KOPT-K1 (cell line): ENCODE results near the gene AADACL2.
"Not testable (repeated sequence)": the region's sequence is repeated elsewhere in the genome, so short reads cannot be mapped to it uniquely, and the experiment has no call there.

Experiments used
- H3K27ac ChIP-seq: fragments of 200-600 bp; sonication (generic); 2 replicates; pipeline ENCODE4 v1.5.1; 2016; ENCODE audit warnings: antibody characterized with exemption, mild to moderate bottlenecking, low read depth, low read length; ENCODE audit not compliant: poor library complexity, severe bottlenecking
- H3K36me3 ChIP-seq: fragments of 200-600 bp; sonication (generic); 2 replicates; pipeline ENCODE4 v1.5.1; 2017; ENCODE audit warnings: antibody characterized with exemption, mild to moderate bottlenecking, low read length, moderate library complexity; ENCODE audit not compliant: insufficient read depth
- H3K9me3 ChIP-seq: fragments of 200-600 bp; sonication (generic); 2 replicates; pipeline ENCODE4 v1.5.1; 2017; ENCODE audit warnings: antibody characterized with exemption, low read length, mild to moderate bottlenecking; ENCODE audit not compliant: insufficient read depth, poor library complexity, severe bottlenecking

Gene AADACL2

DNA sequence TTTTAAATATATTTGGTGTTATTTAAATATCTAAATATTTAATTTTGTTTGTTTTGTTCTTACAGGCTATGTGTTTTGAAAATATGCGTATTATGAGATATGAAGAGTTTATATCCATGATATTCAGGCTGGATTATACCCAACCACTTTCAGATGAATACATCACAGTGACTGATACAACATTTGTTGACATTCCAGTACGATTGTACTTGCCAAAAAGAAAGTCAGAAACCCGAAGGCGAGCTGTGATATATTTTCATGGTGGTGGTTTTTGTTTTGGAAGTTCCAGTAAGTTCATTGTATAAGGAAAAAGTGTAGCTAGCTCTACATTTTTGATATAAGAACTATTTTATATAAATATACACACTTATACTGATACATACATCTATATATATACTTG lies 6.9 kb downstream of the AADACL2 start:
- Histone ChIP-seq H3K36me3 (no peaks in the 10 kb centered on the region), H3K27ac (no peak overlapping the region), H3K9me3 (no peaks in the 10 kb centered on the region)

DNA sequence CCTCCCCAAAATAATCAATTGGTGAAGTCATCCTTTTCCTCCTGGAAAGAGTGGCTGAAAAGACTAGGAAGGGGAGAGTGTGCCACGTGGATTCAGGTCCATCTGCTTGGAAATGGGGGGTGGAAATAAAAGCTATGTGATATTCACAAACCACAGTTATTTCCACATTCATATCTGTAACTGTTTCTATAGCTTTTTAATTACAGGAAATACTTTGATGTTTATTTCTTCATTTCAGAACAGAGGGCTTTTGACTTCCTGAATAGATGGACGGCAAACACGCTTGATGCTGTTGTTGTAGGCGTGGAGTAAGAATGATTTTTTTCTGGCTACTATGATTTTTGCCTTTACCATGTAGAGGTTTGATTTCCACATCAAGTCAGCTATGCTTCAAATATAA lies 10.1 kb downstream of the AADACL2 start:
- Histone ChIP-seq H3K36me3 (no peaks in the 10 kb centered on the region), H3K9me3 (peaks cover 6% of the 10 kb centered on the region), H3K27ac (no peak overlapping the region)

DNA sequence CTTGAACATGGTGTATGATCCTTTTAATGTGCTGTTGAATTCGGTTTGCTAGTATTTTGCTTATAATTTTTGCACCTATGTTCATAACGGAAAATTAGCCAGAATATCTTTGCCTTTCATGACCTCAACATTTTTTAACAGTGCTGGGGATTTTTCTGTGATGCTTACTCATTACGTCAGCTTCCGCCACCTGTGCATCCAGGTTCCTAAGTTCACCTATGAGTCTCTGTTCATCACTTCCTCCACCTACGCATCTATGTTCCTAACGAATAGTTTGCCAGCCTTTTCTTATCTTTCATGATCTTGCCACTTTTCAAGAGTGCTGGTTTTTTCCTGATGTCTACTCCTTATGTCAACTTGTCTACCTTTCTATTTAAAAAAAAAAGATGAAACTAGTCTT lies 16.5 kb downstream of the AADACL2 start:
- Histone ChIP-seq H3K36me3 (no peaks in the 10 kb centered on the region), H3K9me3 (peaks cover 7% of the 10 kb centered on the region), H3K27ac (no peak overlapping the region)

DNA sequence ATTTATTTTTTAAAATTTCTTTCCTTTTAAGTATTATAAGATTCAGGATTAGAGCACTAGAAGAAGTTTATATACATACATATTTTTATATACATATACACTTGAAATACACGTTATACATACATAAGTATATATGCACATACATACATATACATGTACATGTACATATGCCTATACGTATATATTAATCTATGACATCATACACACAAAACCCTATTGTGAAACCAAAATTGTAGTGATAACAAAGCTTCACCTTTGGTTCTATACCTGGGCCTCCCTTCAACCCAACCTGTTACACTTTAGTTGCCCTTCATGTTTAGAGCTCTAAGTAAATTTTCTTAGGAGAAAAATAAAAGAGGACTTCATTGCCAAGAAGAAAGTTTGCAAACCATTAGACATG lies 17.0 kb downstream of the AADACL2 start:
- Histone ChIP-seq H3K27ac (no peak overlapping the region), H3K9me3 (peaks cover 7% of the 10 kb centered on the region), H3K36me3 (no peaks in the 10 kb centered on the region)

DNA sequence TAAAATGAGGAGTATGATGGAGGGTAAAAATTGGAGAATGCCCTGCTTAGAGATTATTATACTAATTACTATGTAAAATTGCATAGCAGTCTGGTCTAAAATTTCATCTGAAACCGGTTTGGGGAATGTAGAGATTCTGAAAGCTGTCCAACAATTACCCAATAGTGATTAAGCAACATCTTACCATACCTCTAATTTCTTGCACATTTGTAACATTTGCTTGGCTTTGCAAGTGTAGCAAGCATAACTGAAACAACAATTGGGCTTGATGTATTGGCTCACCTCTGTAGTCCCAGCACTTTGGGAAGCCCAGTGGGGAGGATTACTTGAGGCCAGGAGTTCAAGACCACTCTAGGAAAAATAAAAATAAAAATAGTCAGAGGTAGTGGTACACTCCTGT lies 17.4 kb downstream of the AADACL2 start:
- no peak overlapping the region for H3K27ac ChIP-seq
- H3K9me3 ChIP-seq = peaks cover 7% of the 10 kb centered on the region
- H3K36me3 ChIP-seq = no peaks in the 10 kb centered on the region

DNA sequence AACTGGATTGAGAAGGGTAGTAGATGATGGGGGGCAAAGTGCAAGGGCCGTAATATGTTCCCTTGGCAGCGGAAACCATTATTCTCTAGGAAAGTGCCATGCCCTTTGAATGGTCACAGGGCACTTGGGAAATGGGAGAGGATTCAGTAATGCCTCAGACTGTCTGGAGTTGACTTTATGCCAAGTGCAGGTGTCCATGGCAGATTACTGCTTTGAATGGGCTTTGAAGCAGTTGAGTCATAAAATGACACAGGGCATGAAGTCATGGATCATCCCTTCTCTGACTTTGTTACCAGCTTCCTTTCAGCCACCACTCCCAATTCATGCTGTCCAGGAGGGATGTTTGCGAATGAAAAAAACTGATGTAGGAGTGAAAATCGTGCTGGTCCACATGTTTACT lies 20.1 kb downstream of the AADACL2 start:
- no peak overlapping the region for H3K27ac ChIP-seq
- H3K36me3 ChIP-seq = no peaks in the 10 kb centered on the region
- H3K9me3 ChIP-seq = peaks cover 1% of the 10 kb centered on the region

DNA sequence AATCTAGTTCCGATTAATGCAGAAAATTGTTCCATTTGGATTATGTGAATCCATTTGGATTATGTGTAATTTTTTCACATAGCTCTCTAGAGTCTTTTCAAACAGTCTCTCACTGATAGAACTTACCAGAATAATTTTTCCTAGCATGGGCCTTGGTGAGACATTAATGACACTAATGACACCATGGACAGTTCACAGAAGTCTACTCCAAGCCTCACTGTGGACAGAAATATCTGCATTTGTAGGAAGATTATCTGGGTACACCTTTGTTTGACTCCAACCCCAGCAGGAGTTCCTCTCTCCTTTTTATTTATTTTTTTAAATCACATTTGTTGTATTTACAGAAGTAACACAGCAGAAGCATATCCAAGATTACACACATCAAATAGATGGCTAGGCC lies 27.9 kb downstream of the AADACL2 start:
- Histone ChIP-seq H3K27ac (no peak overlapping the region), H3K9me3 (no peaks in the 10 kb centered on the region), H3K36me3 (no peaks in the 10 kb centered on the region)

DNA sequence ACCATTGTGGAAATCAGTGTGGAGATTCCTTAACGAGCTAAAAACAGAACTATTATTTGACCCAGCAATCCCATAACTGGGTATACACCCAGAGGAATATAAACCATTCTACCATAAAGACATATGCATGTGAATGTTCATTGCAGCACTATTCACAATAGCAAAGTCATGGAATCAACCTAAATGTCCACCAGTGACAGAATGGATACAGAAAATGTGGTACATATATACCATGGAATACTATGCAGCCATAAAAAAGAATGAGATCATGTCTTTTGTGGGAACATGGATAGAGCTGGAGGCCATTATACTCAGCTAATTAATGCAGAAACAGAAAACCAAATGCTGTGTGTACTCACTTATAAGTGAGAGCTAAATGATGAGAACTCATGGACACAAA lies 31.0 kb downstream of the AADACL2 start:
- not testable (repeated sequence) for H3K36me3 ChIP-seq, H3K9me3 ChIP-seq, H3K27ac ChIP-seq

DNA sequence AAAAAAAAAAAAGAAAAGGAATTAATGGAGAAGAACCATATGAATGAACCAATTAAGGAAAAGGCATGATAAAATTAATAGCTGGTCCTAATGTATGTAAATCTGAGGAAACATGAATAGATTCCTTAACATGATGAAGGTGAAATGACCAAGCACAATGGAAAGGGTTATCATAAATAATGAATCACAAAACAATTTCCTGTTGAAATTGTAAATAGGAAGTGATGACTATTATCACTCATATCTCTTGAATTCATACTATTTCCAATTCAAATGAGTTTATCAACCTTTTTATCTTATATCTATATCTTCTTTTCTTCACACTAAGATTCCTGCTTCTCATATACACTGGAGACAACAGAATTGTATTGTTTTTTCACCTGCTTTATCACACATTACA lies 32.0 kb downstream of the AADACL2 start:
- H3K27ac ChIP-seq = no peak overlapping the region
- no peaks in the 10 kb centered on the region for H3K36me3 ChIP-seq
- no peaks in the 10 kb centered on the region for H3K9me3 ChIP-seq

DNA sequence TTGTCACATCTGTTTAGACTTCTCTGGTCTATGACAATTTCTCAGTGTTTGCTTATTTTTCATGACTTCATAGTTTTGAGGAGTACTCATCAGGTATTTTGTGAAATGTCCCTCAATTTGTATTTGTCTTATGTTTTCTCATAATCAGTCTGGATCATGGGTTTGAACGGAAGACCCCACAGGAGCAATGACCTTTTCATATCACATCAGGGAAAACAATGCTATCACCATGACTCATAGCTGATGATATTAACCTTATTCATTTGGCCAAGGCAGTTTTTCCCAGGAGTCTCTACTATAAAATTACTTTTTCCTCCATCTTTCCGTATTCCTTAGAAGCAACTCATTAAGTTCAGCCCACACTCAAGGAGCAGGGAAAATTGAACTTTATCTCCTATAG lies 32.7 kb downstream of the AADACL2 start:
- Histone ChIP-seq H3K36me3 (no peaks in the 10 kb centered on the region), H3K9me3 (no peaks in the 10 kb centered on the region), H3K27ac (no peak overlapping the region)

DNA sequence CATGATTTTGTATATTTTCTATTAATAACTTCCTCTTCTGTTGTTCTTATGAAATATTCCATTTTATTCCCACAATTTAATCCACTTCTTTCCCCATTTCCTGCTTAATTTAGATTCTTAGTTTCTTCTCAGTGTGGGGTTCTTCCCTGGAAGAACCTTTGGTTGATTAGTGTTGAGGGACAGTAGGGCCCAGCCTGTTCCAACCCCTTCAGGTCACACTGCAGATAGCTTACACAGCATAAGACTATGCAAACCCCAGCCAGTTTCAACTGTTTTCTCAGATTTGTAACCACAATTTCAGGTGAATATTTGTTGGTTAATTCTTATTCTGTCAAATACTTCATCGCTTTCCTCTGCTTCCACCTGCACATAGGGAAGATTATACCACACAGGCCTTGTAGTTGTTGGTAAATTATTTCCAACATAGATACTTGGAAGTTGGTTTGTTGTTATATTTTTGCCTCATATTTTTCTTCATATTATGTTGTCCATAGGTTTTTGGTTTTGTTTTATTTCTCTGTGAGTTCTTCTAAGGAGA lies 34.7 kb downstream of the AADACL2 start:
- no peaks in the 10 kb centered on the region for H3K9me3 ChIP-seq
- H3K36me3 ChIP-seq = no peaks in the 10 kb centered on the region
- no peak overlapping the region for H3K27ac ChIP-seq

DNA sequence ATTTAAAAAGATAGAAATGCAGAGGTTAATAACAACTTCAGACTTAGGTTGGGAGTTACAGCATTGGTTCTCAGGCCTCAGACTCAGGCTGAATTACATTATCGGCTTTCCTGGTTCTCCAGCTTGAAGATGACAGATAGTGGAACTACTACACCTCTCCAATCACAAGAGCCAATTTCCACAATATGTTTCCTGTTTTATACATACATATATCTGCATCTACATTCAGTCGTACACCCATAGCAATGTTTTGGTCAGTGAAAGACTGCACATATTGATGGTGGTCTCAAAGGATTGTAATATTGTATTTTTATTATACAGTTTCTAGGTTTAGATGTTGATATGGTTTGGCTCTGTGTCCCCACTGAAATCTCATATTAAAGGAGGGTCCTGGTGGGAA lies 35.4 kb downstream of the AADACL2 start:
- Histone ChIP-seq H3K27ac (no peak overlapping the region), H3K9me3 (no peaks in the 10 kb centered on the region), H3K36me3 (no peaks in the 10 kb centered on the region)

DNA sequence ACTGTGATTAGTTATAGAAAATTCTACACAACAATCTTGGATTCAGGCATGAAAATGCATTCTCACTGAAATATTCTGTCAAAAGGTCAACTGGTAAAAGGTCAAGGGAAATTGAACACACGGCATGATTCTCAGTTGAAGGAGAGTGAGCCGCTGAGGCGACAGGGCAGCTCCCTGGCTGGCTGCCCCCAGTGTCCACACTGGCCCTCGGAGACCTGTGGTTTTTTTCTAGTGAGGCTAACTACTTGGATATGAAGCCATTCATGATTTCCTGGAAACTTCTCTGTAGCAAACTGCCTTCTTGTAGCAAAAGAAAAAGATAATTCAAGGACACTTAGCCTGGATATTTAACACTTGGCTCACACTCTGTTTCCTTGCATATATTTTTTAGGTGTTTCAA lies 37.2 kb downstream of the AADACL2 start:
- Histone ChIP-seq H3K27ac (no peak overlapping the region), H3K36me3 (no peaks in the 10 kb centered on the region), H3K9me3 (no peaks in the 10 kb centered on the region)

DNA sequence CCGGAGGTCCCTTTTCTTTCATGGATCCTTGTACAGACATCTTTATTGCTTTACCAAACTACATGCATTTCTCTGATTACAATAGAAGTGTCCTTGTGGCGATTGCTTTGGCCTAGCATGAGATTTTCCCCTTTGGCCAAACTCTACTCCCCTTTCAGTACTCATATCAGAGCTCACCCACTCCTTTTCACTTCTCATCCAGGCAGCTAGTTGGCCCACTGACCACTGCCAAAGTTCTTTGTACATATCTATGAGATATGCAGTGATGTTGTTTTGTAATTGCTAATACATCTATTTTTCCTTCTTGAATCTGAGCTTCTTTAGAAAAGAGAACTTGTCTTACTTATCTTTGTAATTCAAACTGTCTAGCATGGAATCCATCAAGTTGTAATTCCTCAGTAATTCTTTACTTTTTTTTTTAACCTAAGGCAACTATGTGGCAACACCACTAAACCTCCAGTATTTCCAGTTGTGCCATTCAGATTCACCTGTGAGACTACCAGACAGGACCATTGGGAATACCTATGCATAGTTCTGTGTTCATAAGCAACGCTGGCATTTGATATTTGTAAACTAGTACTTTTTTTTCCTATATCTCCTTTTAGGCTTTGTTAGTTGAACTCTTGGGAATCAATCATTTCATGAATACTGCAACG lies 39.2 kb downstream of the AADACL2 start:
- Histone ChIP-seq H3K36me3 (no peaks in the 10 kb centered on the region), H3K27ac (no peak overlapping the region), H3K9me3 (no peaks in the 10 kb centered on the region)

DNA sequence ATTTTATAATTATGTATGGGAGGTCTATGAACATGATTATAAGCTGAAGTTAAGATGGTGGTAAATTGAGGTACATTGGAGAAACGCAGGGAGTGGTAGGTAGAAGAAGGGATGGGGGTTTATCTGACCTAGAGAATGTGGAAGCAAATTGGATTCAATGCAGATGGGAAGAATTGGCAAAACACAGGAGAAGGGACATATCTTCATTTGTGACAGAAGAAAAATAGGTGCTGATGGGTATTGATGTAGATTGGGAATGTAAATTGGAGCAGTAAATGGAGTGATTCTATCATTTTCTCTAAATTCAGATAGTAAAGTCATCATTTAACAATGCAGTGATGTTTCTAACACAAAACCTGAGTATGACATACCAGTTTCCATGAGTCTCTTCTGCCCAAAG lies 40.5 kb downstream of the AADACL2 start:
- Histone ChIP-seq H3K9me3 (no peaks in the 10 kb centered on the region), H3K27ac (no peak overlapping the region), H3K36me3 (no peaks in the 10 kb centered on the region)

DNA sequence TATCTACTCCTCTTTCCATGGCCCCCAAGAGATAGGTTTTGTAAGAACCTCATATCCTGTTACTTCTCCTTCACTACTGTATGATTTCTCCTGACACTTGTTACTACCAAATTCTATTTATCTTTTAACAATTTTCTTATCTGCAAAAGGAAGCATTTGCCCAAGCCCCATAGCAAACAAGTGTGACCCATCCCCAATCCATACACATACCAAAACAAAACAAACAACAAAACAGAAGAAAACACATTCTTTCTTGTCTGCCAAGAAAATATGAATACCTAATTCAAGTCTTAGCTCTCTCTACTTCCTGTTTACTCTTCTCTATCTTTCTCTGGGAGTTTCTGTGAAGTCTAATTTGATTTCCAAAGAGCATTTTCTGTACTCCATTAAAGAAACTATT lies 41.2 kb downstream of the AADACL2 start:
- H3K36me3 ChIP-seq = no peaks in the 10 kb centered on the region
- no peaks in the 10 kb centered on the region for H3K9me3 ChIP-seq
- H3K27ac ChIP-seq = no peak overlapping the region
